Stimulated activated CD8-positive, alpha-beta memory T cell treated with anti-CD3 and anti-CD28 coated beads, Interleukin-7, amount 100 ng/mL, for 1 hour (primary cell): ENCODE results near the gene ABRAXAS1.
A peak's percentile ranks its signal among the peaks of the same experiment; 100 is the strongest.
"Not testable (repeated sequence)": the region's sequence is repeated elsewhere in the genome, so short reads cannot be mapped to it uniquely, and the experiment has no call there.

Source experiments
- DNase-seq, 2 donors: peaks; one replicate each; pipeline ENCODE4 v3.0.0-alpha.2; 2020; ENCODE audit warnings: low read depth in 2 of 2

Gene ABRAXAS1

GRCh38 chr4:83484500-83485461 is at the start of gene ABRAXAS1:
TSS of gene ABRAXAS1 (minus strand) at chr4:83485100. CDS start at chr4:83485072, 28 bp downstream.
- peak; percentile 85 to 86 for DNase-seq

GRCh38 chr4:83527671-83528070 is 42.8 kb upstream of the ABRAXAS1 start:
- no peak for DNase-seq

DNA sequence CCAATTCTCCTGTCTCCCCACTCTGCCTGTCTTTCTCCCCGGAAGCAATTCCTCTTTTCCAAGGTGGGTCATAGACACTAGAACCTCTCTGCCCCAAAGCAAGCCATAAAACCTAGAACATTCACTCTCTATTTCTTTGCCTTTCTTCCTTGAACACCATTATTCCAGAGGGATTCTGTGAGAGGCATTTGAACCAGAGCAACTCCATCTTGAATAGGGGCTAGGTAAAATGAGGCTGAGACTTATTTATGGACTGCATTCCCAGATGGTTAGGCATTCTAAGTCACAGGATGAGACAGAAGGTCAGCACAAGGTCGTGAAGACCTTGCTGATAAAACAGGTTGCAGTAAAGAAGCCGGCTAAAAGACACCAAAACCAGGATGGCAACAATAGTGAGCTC is 37.3 kb upstream of the ABRAXAS1 start:
- no peak for DNase-seq

DNA sequence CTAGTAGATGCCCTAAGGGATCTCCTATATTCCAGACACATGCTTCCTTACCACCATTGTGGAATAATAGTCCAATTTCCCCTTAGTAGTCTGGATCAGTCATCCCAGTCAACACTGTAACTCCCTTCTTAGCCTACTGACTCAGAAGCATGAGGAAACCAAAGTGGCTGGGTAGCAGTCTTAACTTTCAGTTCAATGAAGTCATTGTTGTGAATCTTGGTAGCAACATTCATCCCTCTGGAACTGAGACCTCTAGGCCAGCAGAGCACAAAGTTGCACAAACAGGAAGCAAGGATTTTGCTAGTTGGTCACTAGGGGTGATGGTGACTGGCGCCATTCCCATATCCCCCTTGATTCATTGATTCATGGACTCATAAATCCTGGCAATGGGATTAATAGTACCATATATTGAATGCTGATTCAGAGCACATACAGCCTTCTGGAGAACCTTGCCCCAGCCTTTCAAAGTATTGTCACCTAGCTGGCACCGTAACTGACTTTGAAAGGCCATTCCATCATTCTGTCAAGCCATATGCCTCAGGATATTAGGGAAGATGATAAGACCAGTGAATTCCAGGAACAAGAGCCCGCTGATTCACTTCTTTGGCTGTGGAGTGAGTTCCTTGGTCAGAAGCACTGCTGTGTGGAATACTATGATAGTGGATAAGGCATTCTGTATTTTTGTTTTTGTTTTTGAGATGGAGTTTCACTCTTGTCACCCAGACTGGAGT is 31.3 kb upstream of the ABRAXAS1 start:
- DNase-seq = no peak

GRCh38 chr4:83510442-83510841 is 25.5 kb upstream of the ABRAXAS1 start:
- no peak for DNase-seq

- DNase-seq = peak in 1 of 2 donors; percentile 17
These were observed 24.3 kb upstream of the ABRAXAS1 start for GRCh38 chr4:83509156-83509585.

DNA sequence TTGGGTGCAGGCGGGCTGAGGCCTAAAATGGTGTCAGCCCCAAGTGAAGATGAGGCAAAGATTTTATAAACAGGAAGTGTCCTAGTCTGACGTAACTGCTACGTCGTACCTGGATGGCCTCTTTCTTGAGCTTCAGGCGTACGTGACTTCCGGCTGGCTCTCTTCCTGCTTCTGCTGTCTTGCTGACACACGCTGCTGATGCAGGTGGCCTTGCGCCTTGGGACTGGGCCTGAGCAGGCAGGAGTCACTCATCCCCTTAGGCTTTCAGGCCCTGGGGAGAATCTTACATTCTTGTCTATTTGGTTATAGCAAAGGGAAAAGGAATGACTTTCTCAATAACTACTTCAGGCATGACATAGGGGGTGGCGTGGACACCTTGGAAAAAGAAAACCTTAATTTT is 20.1 kb upstream of the ABRAXAS1 start:
- DNase-seq = no peak

GRCh38 chr4:83504503-83504902 is 19.6 kb upstream of the ABRAXAS1 start:
- DNase-seq = no peak

DNA sequence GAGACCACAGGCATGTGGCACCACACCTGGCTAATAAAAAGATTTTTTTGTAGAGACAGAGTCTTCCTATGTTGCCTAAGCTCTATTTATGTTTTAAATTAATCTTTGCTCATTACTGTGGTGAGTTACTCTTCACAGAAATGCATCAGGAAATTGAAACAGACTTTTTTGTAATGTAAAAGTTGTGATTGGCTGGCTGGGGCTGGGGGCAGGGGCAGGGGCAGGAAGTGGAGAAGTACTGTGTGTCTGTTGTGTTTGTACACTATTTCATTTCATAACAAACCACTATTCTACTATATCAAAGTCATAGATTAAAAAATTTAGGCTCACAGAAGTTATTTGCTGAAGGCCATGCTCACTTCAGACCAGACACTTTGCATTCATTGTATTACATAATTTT is 19.1 kb upstream of the ABRAXAS1 start:
- DNase-seq = no peak

DNA sequence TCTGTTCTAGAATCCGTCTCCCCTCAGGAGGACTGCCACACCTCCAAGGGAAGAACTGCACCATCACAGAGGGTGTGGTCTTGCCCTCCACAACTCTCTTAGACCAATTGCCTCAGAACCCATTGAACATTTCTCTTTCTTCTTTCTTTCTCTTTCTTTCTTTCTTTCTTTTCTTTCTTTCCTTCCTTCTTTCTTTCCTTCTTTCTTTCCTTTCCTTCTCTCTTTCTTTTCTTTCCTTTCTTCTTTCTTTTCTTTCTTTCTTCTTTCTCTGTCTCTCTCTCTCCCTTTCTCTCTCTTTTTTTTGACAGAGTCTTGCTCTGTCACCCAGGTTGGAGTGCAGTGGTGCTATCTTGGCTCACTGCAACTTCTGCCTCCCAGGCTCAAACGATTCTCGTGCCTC is 16.8 kb upstream of the ABRAXAS1 start:
- DNase-seq = not testable (repeated sequence)

- DNase-seq = no peak
These were observed 13.3 kb upstream of the ABRAXAS1 start for GRCh38 chr4:83498187-83498586.

DNA sequence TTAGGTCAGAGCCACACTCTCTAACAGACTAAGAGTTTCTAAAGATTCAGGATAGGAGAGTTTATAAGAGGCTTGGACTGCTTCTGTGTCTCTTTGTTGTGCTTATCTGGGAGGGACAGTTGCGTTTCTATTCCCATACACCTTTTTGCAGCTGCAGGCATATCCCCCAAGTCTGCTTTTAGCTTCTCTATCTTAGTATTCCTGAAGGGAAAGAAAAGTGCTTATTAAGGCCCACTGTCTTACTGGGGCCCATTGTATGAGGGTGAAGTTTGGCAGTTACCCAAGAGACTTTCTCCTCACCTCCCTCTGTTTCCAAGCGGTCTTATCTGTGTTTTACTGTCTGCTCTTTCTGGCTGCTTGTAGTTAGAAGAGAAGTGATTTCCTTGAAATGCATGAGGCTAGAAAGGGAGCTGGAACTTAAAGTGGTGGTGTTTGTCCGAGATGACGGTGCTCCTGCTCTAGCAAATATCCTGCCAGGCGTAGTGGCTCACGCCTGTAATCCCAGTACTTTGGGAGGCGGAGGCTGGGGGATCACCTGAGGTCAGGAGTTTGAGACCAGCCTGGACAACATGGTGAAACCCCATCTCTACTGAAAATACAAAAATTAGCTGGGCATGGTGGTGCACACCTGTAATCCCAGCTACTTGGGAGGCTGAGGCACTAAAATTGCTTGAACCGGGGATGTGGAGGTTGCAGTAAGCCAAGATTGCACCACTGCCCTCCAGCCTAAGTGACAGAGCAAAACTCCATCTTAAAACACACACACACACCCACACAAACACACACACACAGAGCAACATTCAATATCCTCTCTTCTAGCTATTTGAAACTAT is 11.4 kb upstream of the ABRAXAS1 start:
- not testable (repeated sequence) for DNase-seq

DNA sequence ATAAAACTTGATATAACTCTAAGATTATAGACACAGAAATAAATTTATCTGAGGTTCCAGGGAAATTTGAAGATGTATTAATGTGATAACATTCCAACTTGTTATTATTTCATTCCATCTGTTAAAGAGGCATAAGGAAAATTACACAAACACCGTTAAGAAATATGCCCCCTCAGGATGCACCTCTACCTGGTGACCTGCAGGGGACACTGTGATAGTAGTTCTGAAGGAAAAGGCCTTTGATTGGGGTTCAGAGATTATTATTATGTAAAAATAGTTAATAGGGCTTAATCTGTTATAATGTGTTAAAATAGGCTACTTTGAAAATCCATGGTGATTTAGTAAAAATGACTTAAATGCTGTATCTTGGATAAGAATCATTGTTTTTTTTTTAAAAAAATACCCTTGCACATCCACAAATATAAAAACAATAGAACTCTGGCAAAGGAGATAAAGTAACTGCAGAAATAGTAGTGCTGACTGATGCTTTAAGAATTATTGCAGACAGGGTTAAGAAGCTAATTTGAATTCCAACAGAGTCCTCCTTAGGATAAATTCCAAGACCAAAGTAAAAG is 6.1 kb upstream of the ABRAXAS1 start:
- DNase-seq = no peak

DNA sequence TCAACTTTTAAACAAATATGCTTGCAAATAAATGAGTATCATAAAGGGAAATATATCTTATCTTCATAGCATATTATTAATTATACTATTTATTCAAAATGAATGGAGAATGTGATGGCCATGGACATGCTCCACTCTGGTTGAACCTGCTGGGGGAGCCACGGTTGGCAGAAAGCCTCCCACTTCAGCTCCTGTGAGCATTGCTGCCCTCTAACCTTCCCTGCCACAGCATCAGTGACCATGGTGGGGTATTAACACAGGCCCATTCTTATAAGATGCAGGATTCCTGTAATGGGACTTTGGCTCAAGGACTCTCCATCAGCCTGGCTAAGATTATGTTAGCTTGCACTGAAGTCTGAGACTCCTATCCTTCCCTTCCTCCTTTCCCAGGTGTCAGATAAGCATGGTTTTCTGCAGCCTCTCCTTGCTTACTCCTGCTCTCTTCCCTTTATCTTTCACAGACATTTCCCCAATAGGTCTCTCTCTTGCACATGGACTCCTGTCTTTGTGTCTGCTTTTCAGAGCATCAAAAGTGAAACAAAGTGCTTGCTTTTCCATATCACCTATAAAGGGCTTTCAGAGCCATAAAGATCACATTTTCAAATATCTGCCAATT is 4.9 kb upstream of the ABRAXAS1 start:
- DNase-seq = no peak

DNA sequence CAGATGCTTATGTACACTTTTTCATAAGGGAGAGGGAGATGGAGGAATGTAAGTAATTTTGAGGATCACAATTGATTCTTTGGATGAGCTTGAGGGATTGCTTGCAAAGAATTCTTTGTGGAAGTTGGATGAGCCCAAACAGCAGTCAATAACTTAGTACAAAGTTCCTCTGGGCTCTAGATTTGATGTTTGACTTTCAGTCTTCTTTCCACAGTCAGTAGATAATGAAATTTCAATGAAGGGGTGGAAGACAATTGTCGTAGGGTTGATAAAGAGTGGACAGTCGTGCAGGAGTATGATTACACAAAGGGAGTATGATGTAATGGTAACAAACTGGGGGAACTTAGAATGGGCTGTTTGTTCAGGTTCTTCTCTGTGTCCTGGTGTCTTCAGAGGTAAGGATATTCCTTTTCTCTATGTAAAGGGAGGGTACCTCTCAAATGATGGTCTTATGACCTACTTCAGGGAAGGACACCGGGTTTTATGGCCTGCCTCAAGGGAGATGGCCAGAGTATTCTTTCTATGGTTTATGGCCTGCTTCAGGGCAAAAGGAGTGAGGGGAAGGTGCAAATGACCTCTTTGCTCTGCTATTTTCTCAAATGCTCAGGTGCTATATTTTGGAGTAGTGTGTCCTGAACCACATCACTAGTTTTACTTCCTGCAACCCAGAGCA is 1.7 kb upstream of the ABRAXAS1 start:
- no peak for DNase-seq

DNA sequence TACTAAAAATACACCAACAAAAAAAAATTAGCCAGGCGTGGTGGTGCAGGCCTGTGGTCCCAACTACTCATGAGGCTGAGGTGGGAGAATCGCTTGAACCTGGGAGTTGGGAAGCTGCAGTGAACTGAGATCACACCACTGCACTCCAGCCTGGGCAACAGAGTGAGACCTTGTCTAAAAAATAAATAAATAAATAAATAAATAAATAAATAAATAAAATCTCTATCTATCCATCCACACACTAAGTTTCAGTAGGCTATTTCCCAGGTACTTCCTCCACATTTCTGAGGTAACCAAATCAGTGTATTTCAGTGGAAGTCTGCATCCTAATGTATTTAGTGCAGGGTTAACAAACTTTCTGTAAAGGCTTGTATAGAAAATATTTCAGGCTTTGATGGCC is 10.9 kb downstream of the ABRAXAS1 start:
- no peak for DNase-seq

- no peak for DNase-seq
These were observed 11.5 kb downstream of the ABRAXAS1 start for GRCh38 chr4:83473423-83473822.

- no peak for DNase-seq
These were observed 28.8 kb downstream of the ABRAXAS1 start for GRCh38 chr4:83456184-83456501.

DNA sequence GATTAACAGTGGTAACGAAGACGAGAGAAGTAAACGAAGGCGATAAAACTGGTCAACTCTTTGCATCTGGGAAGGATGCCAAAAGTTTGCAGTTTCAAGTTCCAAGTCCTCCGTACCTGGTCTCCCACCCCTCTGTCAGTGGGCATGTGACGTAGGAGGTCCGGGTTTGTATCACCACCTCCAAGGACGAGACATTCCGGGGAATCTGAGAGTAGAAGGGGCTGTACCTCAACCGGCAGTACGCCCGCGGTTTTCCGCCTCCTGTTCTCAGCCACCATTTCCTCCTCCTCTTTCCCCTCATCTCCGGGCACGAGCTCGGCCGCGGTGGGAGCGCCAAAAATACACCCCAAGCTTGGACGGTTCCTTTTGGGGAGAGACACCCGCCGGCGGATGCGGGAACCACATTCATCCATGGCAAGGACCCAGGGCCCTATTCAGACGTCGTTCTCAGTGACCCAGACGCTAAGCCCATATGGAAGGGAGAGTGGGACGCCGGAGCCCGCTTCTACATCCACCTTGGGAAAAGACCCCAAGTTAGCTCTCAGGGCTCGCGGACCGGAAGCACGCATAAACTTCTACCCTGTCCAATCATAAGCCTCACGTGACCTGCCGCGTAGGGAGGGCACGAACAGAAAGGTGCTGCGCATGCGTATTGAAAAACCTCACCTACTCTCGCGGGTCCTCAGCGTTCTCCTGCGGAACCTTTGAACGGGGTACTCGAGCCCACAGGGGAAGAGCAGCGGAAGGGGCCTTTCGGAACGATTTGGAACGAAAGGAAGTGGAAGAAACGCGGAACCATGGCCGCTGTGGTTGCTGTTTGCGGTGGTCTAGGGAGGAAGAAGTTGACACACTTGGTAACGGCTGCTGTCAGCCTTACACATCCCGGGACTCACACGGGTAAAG is 29.4 kb downstream of the ABRAXAS1 start, which contains the start of the genes HELQ and MRPS18C:
TSS of gene HELQ (minus strand) at position 543 of the 903 bp plus-strand sequence. CDS start at position 413, 130 bp downstream.
TSS of gene MRPS18C (plus strand) at position 778 of the 903 bp plus-strand sequence. CDS start at position 798, 20 bp downstream.
- peak; percentile 82 to 86 for DNase-seq
